ENCODE results near the gene RNF213.

Gene RNF213

GRCh38 chr17:80260791-80261158 lies at the start of gene RNF213:
Gene RNF213, plus strand, starts transcription at chr17:80260852. Its CDS starts 2,830 bp downstream, at chr17:80263682.
- peak in 1 of 2 experiments; percentile 33 for DNase-seq

- DNase-seq = no peak
These were observed 48.5 kb upstream of the RNF213 start for GRCh38 chr17:80212109-80212508.

GRCh38 chr17:80212511-80212910 lies 48.1 kb upstream of the RNF213 start:
- no peak for DNase-seq

- DNase-seq = no peak
These were observed 47.5 kb upstream of the RNF213 start for GRCh38 chr17:80212962-80213642.

GRCh38 chr17:80213643-80213975 lies 47.0 kb upstream of the RNF213 start:
- no peak for DNase-seq

GRCh38 chr17:80214012-80214877 lies 46.4 kb upstream of the RNF213 start:
- no peak for DNase-seq

GRCh38 chr17:80214878-80215210 lies 45.8 kb upstream of the RNF213 start:
- no peak for DNase-seq

GRCh38 chr17:80216473-80217456 lies 43.9 kb upstream of the RNF213 start:
- DNase-seq = no peak

GRCh38 chr17:80217703-80218362 lies 42.8 kb upstream of the RNF213 start:
- DNase-seq = no peak

GRCh38 chr17:80218391-80218790 lies 42.3 kb upstream of the RNF213 start:
- no peak for DNase-seq

- no peak for DNase-seq
These were observed 41.5 kb upstream of the RNF213 start for GRCh38 chr17:80219013-80219762.

- DNase-seq = no peak
These were observed 40.9 kb upstream of the RNF213 start for GRCh38 chr17:80219763-80220053.

- peak; percentile 41 to 55 for DNase-seq
These were observed 40.5 kb upstream of the RNF213 start, which contains the start of the genes SGSH and SLC26A11 for GRCh38 chr17:80220054-80220735. Gene SGSH, minus strand, starts transcription at chr17:80220333. Its CDS starts 20 bp downstream, at chr17:80220313. Gene SLC26A11, plus strand, starts transcription at chr17:80220427. Its CDS starts 1,134 bp downstream, at chr17:80221561.

GRCh38 chr17:80220736-80221215 lies 39.9 kb upstream of the RNF213 start:
- peak in 1 of 2 experiments; percentile 19 for DNase-seq

- DNase-seq = no peak
These were observed 39.1 kb upstream of the RNF213 start for GRCh38 chr17:80221351-80222105.

- no peak for DNase-seq
These were observed 38.1 kb upstream of the RNF213 start for GRCh38 chr17:80222376-80223141.

GRCh38 chr17:80223142-80223815 lies 37.4 kb upstream of the RNF213 start:
- no peak for DNase-seq

- no peak for DNase-seq
These were observed 36.7 kb upstream of the RNF213 start for GRCh38 chr17:80223838-80224497.

Measured in NCI-H1930 (cell line).